GM18907 (cell line): ENCODE results near the gene CADPS.
A peak's percentile ranks its signal among the peaks of the same experiment; 100 is the strongest.

Experiments used
- ATAC-seq: cut with Tn5 transposase; IDR thresholded peaks from one replicate; pipeline ENCODE4 v1.9.1; 2021; ENCODE audit warnings: mild to moderate bottlenecking, moderate library complexity; ENCODE audit not compliant: unreplicated experiment

CADPS gene

DNA sequence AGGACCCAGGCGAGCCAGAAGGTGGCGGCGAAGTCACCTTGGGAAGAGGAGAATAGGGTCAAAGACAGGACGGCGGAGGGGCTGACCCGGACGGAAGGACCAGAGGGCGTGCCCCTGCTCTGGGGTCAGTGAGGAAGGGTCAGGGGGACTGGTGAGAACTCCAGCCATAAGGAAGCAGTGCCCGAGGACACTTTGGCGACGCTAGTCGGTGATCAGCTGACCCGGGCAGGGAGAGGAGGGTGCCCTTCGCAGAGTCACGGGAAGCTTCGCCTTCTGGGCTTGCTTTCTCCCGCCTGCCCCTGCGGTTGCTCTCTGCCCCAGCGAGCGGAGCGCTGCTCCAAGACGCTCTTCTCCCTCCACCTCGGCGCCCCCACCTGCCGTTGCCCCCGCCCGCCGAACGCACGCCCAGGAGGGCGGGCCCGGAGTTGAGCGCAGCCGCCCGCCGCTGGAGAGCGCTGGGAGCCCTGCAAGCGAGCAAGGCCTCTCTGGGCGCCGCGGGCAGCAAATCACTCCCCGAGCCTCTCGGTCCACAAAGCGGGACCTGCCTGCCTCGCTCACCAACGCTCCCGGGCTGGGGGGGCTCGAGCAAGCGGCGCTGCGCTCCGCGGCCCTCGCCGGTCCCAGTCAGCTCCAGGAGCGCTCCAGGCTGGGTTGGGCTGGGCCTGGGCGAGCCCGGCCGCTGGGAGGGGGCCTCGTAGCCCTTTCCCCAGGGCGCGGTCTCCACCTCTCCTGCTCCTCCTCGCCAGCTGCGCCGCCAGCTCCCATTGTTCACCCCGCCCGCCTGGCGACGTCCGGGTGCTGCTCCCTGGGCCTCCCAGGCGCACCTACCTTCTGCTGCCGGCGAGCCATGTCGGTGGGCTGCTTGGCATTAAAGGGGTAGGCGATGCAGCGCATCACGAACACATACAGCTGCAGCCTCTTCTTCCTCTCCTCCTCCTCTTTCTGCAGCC is 1.2 kb downstream of the CADPS start:
- ATAC-seq: no peak

GRCh38 chr3:62873451-62873760 is 1.8 kb downstream of the CADPS start:
- ATAC-seq: no peak

DNA sequence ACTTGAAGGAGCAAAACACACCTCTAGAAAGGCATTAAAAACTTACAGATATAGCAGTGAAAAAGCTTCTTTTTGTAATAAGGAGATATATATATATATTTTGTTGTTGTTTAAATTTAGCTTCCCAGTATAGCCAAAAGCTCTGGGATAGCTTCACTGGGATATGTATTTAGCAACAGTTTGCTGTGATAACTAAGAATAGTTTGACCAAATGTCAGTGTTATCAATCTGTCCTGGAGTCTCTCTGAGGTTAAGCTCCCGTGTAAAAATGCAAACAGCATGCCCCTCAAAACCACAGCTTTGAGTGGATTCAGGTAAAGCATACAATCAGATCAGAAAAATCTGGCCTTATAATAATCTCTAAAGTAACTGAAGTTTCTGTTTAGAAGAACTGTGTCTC is 2.9 kb downstream of the CADPS start:
- ATAC-seq: no peak

DNA sequence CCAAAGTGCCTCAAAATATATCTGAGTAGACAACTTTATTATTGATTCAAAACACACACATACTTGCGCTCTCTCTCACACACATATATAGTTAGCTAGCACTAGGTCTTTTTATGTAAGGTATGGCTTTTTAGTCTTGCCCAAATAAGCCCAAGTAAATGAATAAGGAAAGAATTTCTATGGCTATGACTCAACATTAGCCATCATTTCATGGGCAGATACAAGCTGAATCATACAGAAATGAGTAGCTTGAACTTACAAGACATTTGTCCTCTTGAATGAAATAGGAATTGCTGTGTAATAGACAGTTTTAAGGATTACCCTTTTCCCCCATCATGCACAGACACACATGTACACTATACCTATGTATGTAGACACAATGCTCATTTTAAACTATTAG is 4.9 kb downstream of the CADPS start:
- no peak for ATAC-seq

GRCh38 chr3:62863648-62864047 is 11.6 kb downstream of the CADPS start:
- no peak for ATAC-seq

- ATAC-seq: no peak
Observed at GRCh38 chr3:62859203-62859791, 15.9 kb downstream of the CADPS start.

DNA sequence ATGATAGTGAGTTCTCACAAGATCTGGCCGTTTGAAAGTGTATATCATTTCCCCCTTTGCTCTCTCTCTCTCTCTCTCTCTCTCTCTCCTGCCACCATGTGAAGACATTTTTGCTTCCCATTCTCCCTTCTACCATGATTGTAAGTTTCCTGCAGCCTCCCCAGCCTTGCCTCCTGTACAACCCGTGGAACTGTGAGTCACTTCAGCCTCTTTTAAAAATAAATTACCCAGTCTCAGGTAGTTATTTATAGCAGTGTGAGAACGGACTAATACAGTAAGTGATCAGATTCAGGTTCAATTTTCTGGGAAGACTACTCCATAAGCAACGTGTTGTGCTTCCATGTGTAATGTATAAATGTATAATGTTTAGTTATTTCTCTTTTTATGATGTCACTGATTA is 29.2 kb downstream of the CADPS start:
- no peak for ATAC-seq

DNA sequence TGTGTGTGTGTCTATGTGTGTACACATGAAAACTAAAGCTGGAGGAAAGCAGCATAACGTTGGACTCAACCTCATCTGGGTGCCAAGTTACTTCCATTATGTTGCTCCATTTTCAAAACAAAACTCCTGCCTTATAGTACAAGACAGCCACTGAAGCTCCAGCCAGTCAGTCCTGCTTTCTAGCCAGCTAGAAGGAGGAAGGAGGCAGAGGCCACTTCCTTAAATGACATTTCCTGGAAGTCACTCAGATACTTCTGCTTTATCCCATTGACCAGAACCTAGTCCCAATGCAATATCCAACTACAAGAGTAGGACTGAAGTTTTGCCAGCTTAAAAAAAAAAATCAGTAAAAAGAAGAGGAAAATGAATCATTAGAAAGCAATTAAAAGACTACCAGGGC is 31.7 kb downstream of the CADPS start:
- ATAC-seq: no peak

GRCh38 chr3:62839748-62840147 is 35.5 kb downstream of the CADPS start:
- ATAC-seq: no peak

DNA sequence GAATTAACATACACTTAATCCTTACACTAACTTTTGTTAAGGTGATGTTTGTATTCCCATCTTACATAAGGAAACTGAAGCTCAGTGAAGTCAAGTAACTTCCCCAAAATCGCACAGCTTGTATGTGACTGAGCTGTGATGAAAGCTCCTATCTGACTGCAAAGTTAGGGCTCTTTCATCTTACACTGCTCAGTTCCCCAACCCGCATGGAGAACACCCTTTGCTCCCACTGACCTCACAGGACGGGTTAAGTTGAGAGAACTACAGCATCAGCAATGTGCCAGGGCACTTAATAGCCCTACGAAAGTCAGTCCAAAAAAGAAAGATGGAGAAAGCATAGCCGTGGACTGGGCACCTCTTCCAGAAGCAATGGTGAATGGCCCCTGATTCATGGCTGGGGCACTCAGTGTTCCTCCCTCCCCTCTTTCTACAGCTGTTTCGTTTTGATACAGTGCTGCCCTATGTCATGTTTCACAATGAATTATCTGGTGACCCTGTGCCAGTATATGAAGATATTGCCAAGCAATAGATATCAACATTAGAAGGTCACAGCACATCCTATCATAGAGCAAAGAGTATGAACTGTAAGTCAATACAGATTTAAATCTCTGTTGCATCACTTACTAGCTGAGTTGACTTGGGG is 38.0 kb downstream of the CADPS start:
- ATAC-seq: no peak

GRCh38 chr3:62835554-62836236 is 39.5 kb downstream of the CADPS start:
- peak; percentile 83 for ATAC-seq

DNA sequence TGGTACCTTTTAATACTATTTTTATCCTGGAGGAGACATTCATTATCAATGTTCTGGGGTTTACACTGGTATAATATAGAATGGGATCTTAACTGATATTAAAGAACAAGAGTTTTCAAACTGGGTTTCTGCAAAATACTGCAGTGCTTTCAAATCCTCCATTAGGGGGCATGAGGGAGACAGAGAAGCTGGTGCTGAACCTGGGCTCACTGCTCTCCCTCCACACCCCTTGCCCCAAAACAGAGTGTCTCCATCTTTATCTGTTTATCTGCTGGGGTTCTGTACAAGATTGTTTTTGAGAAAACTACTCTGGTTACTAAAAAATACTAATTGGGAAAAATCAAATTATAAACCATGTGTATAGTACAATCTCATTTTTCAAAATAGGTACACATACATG is 41.7 kb downstream of the CADPS start:
- ATAC-seq: no peak

DNA sequence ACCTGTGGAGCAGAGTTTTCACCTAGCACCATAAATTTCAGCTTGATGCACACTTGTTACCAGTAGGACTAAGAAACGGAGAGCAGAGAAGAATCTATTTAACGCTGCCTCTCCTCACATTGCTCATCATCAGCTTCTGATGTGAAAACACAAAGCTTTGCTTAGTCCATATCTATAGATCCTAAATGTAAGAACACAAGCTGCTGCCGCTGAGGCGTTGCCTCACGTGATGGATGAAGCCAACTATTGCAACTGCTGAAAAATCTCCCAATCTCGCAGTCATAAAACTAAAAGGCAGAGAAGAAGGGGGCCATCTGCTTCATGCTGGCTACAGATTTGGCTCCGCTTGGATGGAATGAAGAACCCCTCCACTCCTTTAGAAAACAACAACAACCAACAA is 42.7 kb downstream of the CADPS start:
- ATAC-seq: no peak

GRCh38 chr3:62830727-62831322 is 44.4 kb downstream of the CADPS start:
- ATAC-seq: no peak

DNA sequence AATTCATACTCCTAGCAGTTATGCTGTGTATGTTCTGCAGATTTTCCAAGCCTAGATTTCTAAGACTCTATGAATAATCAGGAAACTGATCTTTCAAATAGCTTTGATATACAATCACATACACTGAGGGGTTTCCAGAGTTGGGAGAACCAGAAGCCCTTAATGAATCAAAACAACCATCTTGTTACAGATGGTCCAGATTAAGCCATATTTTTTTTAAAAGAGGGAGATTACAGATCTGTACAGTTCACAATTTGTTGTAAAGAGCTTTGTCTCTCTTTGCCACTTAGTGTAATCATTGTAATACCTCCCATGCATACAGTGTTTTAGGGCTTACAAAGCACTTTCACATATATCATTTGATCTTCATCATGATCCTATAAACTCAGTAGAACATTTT is 47.7 kb downstream of the CADPS start:
- no peak for ATAC-seq

DNA sequence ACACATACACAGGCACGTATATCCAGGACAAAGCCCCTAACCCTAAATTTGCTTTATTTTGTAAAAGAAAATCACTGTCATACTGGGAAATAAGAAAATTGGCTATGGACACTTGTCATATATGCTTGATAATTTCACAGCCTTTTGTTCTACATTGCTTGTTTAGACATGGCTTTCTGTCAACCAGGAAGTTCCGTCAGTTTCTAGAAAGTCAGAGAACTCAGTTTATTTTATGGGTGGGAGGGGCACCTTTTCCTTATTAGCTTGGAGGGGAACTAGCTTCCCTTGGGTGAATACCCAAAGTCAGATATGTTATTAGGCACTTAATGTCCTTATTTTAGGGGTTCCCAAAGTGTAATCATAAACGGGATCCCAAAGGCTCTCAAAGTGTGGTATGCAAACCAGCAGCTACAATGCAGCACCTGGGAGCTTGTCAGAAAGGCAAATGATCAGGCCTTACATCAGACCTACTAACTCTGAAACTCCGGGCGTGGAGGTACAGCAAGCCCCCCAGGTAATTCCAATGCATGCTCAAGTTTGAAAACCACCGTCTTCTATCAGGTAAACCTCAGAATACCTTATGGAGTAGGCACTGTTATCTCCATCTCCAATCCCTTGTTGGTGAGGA is 50.1 kb downstream of the CADPS start:
- no peak for ATAC-seq

DNA sequence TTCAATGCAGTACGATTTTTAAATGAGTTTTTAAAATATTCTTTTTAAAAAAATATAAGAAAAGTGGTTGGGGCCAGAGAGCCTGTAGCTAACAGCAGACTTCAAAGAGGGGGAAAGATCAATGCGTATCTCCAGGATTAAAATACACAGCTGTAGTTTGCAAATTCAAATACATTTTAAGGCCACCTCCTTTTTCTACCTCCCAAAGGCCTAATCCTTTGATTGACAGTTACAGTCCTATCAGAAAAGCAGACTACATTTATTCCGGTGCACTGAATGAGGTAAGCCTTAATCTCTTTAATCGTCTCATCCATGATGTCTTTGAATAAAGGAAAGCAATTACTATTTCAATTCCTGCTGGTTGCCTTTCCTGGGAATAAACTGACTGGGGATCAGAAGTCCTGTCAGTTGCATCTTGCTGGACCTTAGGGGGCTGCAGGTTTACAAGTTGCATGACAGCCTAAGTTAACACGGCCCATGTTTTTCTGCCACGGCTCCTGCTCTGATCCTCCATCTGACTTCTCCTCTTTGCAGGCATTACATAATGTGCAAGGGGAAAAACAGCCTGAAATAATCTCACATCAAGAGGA is 51.7 kb downstream of the CADPS start:
- ATAC-seq: no peak

GRCh38 chr3:62822905-62823304 is 52.3 kb downstream of the CADPS start:
- ATAC-seq: no peak

GRCh38 chr3:62818347-62818746 is 56.9 kb downstream of the CADPS start:
- peak; percentile 93 for ATAC-seq

DNA sequence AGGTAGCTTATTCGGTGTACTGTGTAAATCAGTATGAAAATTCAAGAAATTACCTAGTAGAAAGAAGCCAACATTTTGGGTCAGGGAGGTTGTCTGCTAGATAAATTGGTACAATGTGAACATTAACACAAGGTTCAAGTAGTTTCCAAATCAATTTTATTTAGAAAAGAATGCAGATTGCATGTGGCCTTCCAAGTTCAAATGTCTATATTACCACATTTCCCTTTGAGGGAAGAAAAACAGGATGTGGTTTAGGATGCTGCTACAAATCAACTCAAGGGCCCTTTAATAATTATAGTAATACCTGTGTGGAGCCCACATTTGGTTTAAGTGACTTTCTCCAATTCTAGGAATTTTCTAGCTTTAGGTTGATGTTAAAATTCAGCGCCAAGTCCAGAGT is 57.5 kb downstream of the CADPS start:
- no peak for ATAC-seq
